T-helper 17 cell (primary cell): ENCODE measurements around the gene PEF1. TPM values are rescaled to one million over a fixed set of nuclear protein-coding genes. Genes with fewer than 3 reads are reported as not detected.

Experiments
- ATAC-seq: fragments of 150-1000 bp; cut with Tn5 transposase; 2 replicates; pipeline ENCODE4 v1.10.0; 2021; ENCODE audit warnings: mild to moderate bottlenecking, moderate library complexity
- DNase-seq, 3 donors: peaks; one replicate each; pipeline versions ENCODE4 v3.0.0 to v3.0.0-alpha.2; 2020 to 2021
- H3K9me3 ChIP-seq: one replicate; pipeline ENCODE4 v1.7.0; 2013; ENCODE audit warnings: low read length, mild to moderate bottlenecking; ENCODE audit not compliant: control insufficient read depth, poor library complexity, severe bottlenecking
- H3K27ac Mint-ChIP-seq: one replicate; pipeline ENCODE4 v1.8.0; 2022; ENCODE audit warnings: mild to moderate bottlenecking, moderate library complexity, mixed read lengths
- H3K27me3 Mint-ChIP-seq: one replicate; pipeline ENCODE4 v1.8.0; 2022; ENCODE audit warnings: mixed read lengths
- H3K36me3 Mint-ChIP-seq: one replicate; pipeline ENCODE4 v1.8.0; 2022; ENCODE audit warnings: low read depth, mixed read lengths
- H3K4me1 Mint-ChIP-seq: one replicate; pipeline ENCODE4 v1.8.0; 2022; ENCODE audit warnings: mild to moderate bottlenecking, mixed read lengths
- H3K4me3 Mint-ChIP-seq: one replicate; pipeline ENCODE4 v1.8.0; 2022; ENCODE audit warnings: mild to moderate bottlenecking, moderate library complexity, mixed read lengths
- total RNA-seq, 4 donors: library from RNA in 2 of 4; stranded (reverse) in 2 of 4; gene quantifications; one replicate each; pipeline ENCODE4 v1.2.3 and lab custom pipeline; 2022 to 2026

PEF1 gene
- total RNA-seq, 2 donors from 2014 or later, result 44.0 to 47.6 TPM

DNA sequence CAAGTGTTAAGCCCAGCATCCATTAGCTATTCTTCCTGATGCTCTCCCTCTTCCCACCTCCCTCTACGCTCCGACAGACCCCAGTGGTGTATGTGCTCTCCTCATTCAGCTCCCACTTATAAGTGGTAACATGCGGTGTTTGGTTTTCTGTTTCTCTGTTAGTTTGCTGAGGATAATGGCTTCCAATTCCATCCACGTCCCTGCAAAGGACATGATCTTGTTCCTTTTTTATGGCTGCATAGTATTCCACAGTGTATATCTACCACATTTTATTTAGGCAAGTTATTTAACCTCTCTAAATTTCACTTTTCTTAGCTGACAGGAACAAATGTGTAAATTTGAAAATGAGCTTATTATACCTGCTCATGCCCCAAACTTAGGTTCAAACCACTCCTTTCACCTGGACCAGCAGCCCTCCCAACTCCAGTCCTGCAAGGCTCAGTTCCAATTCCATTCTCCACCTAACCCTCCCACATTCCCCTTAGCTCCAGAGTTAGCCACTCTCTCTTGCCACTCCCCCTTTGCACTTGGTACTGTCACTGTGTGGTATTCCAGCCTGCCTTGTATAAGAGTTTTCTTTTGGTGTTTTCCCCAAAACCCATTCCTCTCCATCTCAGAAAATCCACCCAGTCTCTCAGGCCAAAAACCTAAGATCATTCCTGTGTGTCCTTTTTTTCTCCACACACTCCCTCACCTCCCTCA lies 1.7 kb upstream of the PEF1 start:
- DNase-seq (no peak), ATAC-seq (no peak)
- peak overlapping the region; percentile 97 for H3K4me3 Mint-ChIP-seq
- peaks cover 8% of the 10 kb centered on the region for H3K36me3 Mint-ChIP-seq
- peaks cover 24% of the 10 kb centered on the region for H3K4me1 Mint-ChIP-seq
- H3K27me3 Mint-ChIP-seq, result no peaks in the 10 kb centered on the region
- H3K27ac Mint-ChIP-seq, result peak overlapping the region; percentile 99
- H3K9me3 ChIP-seq, result no peaks in the 10 kb centered on the region

DNA sequence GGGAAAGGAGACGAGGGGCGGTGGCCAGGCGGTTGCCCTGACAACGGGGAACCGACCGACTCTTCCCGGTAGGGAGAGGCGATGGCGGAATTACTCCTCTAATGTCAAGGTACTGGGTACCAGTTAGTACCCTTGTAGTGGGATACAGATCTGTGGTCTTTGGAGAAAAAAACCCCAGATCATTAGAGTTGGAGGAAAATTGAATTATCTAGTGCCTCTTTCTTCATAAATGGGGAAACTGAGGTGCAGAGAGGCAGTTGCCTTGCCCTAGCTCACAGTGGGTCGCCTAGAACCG lies 545 bp upstream of the PEF1 start:
- H3K9me3 ChIP-seq, result no peaks in the 10 kb centered on the region
- Mint-ChIP-seq H3K36me3 (peaks cover 8% of the 10 kb centered on the region), H3K27ac (peak overlapping the region; percentile 99), H3K4me1 (peaks cover 24% of the 10 kb centered on the region), H3K27me3 (no peaks in the 10 kb centered on the region), H3K4me3 (peak overlapping the region; percentile 97)
- no peak for DNase-seq
- ATAC-seq, result no peak

DNA sequence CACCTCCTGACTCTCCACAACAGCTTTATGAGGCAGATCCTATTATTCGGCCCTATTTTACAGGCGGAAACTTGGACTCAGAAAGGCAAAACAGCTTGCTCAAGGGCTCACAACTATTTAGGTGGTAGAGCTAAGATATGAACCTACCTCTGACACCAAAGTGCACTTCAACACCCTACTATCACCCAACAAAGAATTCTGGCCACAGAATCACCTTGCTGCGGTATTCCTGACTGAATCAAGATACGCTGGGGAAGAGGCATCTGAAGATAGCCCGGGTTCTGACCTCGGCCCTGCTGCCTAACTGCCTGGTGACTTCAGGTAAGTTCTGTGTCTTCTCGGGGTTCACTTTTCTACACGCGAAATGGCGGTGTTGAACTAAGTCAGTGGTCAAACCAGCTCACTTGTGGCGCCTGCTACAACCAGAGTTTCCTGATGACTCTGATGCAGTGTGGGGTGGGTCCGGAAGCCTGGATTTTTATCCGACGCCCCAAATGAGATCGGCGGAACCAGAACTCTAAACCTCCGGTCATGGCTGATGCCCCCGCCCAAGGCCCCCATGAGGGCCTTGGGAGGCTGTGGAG lies 608 bp downstream of the PEF1 start:
- DNase-seq (no peak), ATAC-seq (peak; percentile 57)
- peaks cover 24% of the 10 kb centered on the region for H3K4me1 Mint-ChIP-seq
- H3K4me3 Mint-ChIP-seq, result peak overlapping the region; percentile 97
- H3K36me3 Mint-ChIP-seq, result peaks cover 8% of the 10 kb centered on the region
- H3K27me3 Mint-ChIP-seq, result no peaks in the 10 kb centered on the region
- peak overlapping the region; percentile 99 for H3K27ac Mint-ChIP-seq
- no peaks in the 10 kb centered on the region for H3K9me3 ChIP-seq

DNA sequence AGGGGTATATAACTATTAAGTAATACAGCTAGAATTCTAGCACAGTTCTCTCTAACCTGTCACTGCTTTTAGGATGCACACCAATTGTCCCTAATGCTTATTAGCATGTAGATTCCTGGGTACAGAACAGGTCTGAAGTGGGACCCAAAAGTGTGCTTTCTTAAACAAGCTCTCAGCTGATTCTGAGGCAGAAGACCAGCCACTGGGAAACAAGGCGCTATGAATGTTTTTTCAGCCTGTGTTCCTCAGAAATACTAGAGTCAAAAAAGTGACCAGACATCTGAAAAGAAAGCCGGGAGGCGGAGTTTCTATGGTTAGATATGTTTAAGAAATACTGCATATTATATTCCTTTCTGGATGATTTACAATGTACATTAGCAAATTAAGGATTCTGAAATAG lies 1.8 kb downstream of the PEF1 start:
- peaks cover 28% of the 10 kb centered on the region for H3K4me1 Mint-ChIP-seq
- no peaks in the 10 kb centered on the region for H3K27me3 Mint-ChIP-seq
- no peaks in the 10 kb centered on the region for H3K9me3 ChIP-seq
- peak overlapping the region; percentile 25 for H3K4me3 Mint-ChIP-seq
- H3K36me3 Mint-ChIP-seq, result peaks cover 11% of the 10 kb centered on the region
- H3K27ac Mint-ChIP-seq, result peak overlapping the region; percentile 99
- ATAC-seq (no peak), DNase-seq (no peak)

DNA sequence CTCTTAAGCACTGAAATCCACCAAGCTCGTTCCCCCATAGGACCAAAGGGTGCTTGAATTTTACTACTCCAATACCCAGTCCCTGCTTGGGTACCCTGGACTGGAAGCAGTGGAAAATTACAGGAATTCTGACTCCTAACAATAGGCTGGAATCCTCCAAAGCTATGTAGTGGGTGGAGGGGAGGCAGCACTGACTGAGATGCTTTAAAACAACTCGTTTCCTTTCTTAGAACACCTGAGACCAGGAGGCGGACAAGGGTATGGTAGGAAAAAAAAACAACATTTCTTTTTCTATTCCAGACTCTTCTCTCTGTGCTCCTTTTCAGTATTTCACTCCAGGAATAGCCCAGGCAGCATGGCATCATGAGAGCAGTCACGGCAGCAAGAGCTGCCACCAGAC lies 2.3 kb downstream of the PEF1 start:
- ATAC-seq (no peak), DNase-seq (no peak)
- H3K27me3 Mint-ChIP-seq, result no peaks in the 10 kb centered on the region
- H3K9me3 ChIP-seq, result no peaks in the 10 kb centered on the region
- no peak overlapping the region for H3K27ac Mint-ChIP-seq
- H3K4me1 Mint-ChIP-seq, result peaks cover 32% of the 10 kb centered on the region
- no peak overlapping the region for H3K4me3 Mint-ChIP-seq
- peaks cover 11% of the 10 kb centered on the region for H3K36me3 Mint-ChIP-seq

DNA sequence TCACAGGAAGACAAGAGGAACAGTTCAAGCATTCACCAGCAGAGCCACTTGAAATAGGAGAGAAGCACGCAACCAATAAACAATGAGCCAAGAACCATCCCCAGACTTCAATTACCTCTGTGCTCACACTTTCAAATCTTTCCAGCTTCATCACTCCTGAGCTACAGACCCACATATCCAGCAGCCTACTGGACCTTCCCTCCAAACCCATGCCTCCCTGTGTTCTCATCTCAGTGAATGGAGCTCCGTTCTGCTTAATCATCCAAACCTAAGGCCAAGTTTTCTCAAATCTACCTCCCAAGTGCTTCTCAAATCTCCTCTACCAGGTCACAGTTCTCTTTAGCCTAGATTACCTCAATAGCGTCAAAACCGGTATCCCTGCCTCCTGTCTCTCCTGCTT lies 3.7 kb downstream of the PEF1 start:
- H3K27me3 Mint-ChIP-seq, result no peaks in the 10 kb centered on the region
- H3K4me1 Mint-ChIP-seq, result peaks cover 40% of the 10 kb centered on the region
- no peak for ATAC-seq
- peaks cover 8% of the 10 kb centered on the region for H3K36me3 Mint-ChIP-seq
- no peak overlapping the region for H3K27ac Mint-ChIP-seq
- H3K9me3 ChIP-seq, result no peaks in the 10 kb centered on the region
- no peak overlapping the region for H3K4me3 Mint-ChIP-seq
- no peak for DNase-seq

DNA sequence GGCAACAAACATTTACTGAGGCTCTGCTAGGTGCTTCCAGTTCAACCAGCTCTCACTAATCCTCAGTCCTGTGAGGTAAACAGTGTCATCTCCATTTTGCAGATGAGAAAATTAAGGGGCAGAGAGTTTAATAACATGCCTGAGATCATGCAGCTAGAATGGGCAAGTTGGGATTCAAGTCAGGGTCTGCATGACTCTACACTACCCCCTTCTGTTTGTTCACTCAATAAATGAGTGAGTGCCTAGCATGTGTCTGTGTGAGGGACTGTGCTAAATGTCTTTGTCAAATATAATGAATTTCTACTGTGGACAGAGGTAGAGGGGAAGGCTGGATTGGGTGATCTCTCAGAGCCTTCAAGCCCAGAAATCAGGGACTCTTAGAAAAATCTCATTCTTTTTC lies 4.5 kb downstream of the PEF1 start:
- Mint-ChIP-seq H3K36me3 (peaks cover 8% of the 10 kb centered on the region), H3K4me1 (peaks cover 36% of the 10 kb centered on the region), H3K27ac (no peak overlapping the region), H3K27me3 (no peaks in the 10 kb centered on the region), H3K4me3 (no peak overlapping the region)
- DNase-seq, result no peak
- no peak for ATAC-seq
- H3K9me3 ChIP-seq, result no peaks in the 10 kb centered on the region

DNA sequence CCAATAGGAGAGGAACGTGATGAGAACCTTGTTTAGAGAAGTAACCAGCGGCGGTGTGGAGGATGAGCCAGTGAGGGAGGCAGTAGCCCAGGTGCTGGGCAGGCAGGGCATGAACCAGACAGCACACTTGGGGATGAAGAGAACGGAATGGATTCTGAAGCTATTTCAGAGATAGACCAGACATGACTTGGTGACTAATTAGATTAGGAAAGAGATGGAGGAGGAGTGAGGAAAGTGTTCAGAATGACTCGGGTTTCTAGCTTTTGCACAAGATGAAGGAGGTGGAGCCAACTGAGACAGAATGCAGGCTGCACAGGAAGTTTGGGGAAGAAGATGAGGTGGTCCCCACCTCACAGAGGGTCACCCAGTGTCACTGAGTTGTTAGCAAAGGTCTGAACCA lies 5.1 kb downstream of the PEF1 start:
- ATAC-seq (no peak), DNase-seq (no peak)
- Mint-ChIP-seq H3K36me3 (peaks cover 3% of the 10 kb centered on the region), H3K27me3 (no peaks in the 10 kb centered on the region), H3K27ac (no peak overlapping the region), H3K4me1 (peaks cover 35% of the 10 kb centered on the region), H3K4me3 (no peak overlapping the region)
- H3K9me3 ChIP-seq, result no peaks in the 10 kb centered on the region

DNA sequence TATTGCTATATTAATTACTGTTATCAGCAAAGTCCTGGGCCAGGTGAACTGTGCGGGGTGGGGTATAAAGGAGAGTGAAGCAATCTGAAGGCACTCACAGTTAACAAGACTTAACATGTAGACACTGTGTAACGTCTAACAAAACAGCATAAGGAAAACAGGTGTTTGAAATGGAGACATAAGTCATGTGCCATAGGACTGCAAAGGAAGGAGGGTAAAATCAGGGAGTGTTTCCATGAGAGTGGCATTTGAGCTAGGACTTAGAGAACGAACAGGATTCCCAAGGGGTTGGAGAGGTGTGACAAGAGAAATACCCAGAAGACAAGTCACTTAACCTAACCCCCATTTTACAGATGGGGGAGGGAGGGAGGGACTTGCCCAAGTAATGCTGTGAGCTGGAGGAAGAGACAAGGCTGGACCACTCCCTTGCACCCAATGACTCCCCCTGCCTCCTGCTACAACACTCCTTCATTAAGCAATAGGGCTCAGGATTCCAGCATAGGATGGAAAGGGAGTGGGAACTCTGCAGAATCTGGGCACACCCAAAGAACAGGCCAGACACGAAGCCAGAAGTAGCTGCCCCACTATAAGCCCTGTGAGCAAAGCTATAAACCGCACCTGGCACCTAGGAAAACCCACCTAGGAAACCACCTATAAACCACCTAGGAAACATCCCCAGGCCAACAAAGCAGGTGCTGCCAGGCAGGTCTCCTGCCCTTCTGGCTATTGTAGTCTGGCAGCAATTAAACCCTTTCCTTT lies 6.6 kb downstream of the PEF1 start:
- DNase-seq, result no peak
- Mint-ChIP-seq H3K4me3 (no peak overlapping the region), H3K4me1 (peaks cover 24% of the 10 kb centered on the region), H3K27ac (peak overlapping the region; percentile 39), H3K27me3 (no peaks in the 10 kb centered on the region), H3K36me3 (peaks cover 3% of the 10 kb centered on the region)
- no peaks in the 10 kb centered on the region for H3K9me3 ChIP-seq
- ATAC-seq, result peak; percentile 54

DNA sequence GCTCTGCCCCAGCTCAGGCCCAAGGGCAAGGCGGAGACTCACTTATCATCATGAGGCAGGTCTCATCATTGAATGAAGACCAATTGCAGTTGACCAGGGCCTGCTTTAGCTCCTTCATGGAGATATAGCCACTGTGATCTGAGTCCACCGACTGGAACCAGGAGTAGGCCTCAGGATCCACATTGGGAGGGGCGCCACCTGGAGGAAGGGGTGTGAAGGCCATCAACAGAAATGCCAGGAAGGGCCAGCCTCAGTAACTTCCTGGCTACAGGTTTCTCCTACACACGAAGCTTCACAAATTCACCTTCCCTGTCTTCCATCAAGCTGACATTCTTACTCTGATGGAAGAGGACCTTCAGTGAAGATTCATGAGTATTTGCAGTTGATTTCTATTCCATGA lies 11.6 kb downstream of the PEF1 start:
- H3K4me3 Mint-ChIP-seq, result no peak overlapping the region
- DNase-seq (no peak), ATAC-seq (peak; percentile 32)
- no peaks in the 10 kb centered on the region for H3K9me3 ChIP-seq
- no peaks in the 10 kb centered on the region for H3K27me3 Mint-ChIP-seq
- peaks cover 5% of the 10 kb centered on the region for H3K36me3 Mint-ChIP-seq
- H3K4me1 Mint-ChIP-seq, result peaks cover 24% of the 10 kb centered on the region
- H3K27ac Mint-ChIP-seq, result no peak overlapping the region

DNA sequence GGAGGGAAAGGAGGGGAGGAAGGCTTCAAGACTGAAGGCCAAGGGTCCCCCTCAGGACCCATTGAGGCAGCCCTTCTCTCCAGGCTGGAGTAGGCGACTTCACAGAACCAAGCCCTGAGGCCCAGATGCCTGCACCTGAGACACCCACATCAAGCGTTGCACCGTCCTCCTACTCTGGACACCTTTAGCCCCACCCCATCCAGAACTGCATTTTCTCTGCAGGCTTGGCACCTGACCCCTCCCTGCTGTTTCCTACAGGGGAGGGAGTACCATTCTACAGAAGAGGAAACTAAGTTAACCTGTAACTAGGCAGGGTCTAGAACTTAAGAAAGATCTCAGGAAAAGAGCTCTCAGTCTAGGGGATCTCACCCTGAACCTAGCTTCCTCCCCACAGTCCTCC lies 12.0 kb downstream of the PEF1 start:
- DNase-seq (no peak), ATAC-seq (no peak)
- Mint-ChIP-seq H3K27me3 (no peaks in the 10 kb centered on the region), H3K4me1 (peaks cover 20% of the 10 kb centered on the region), H3K4me3 (no peak overlapping the region), H3K27ac (no peak overlapping the region), H3K36me3 (peaks cover 5% of the 10 kb centered on the region)
- H3K9me3 ChIP-seq, result no peaks in the 10 kb centered on the region

DNA sequence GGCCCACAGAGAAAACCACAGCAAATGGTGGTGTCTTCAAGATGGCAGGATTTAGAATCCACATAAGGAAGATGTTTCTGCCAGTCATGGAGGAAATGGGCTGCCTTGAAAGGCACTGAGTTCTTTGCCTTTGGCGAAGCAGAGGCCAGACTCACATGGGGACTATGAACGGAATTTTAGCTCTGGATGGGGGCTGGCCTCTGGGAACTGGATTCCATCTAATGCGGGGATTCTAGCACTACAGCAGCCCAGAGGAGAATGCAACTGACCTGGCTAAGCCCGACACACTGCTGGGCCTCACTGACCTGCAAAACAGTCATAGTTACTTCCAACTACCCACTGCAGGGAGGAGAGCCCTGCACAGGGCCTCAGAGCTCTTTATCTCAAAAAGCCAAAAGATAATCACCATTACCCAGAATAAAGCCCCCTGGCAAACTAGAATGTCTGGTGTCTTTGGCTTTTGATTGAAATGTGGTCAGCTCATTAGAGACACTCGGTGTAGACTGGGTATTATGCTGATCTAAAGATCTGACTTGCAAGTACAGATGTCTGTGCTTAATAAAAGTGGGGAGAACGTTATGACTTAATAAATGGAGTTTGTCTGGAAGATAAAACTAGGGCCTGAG lies 15.6 kb downstream of the PEF1 start:
- DNase-seq (no peak), ATAC-seq (no peak)
- Mint-ChIP-seq H3K27ac (peak overlapping the region; percentile 9), H3K27me3 (no peaks in the 10 kb centered on the region), H3K36me3 (peaks cover 5% of the 10 kb centered on the region), H3K4me3 (no peak overlapping the region), H3K4me1 (peaks cover 11% of the 10 kb centered on the region)
- H3K9me3 ChIP-seq, result no peaks in the 10 kb centered on the region

DNA sequence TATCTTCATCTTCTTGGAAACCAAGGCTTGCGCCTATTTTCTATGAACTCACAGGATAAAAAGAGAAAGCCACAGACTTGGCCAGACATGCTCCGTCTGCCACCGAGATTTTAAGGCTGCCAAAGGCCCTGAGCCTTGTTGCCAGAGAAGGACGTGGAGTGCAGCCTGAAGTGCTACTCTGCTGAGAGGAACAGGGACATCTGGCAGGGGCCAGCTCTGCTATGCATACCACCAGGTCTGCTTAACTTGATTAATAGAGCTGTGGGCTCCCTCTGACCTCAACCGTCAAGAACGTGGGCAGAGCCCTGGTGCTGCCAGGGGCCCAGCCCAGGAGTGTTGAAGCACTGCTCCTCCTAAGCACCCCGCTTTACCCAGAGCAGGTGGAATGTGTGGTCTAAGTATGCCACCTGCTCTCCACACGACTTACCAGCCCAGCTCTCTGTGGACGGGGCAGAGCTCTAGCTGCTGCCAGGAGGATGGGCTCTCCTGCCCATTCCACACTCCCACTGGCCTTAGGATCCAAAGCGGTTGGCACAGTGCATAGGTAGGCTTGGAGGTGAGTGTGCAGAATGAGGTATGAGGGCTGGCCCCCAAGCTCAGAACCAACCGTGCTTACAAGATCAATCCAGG lies 16.6 kb downstream of the PEF1 start:
- no peak overlapping the region for H3K27ac Mint-ChIP-seq
- H3K9me3 ChIP-seq, result no peaks in the 10 kb centered on the region
- DNase-seq (no peak), ATAC-seq (no peak)
- peaks cover 15% of the 10 kb centered on the region for H3K4me1 Mint-ChIP-seq
- no peak overlapping the region for H3K4me3 Mint-ChIP-seq
- peaks cover 5% of the 10 kb centered on the region for H3K36me3 Mint-ChIP-seq
- no peaks in the 10 kb centered on the region for H3K27me3 Mint-ChIP-seq
